HL-60 (cell line): ENCODE results near the gene GRID1.

Experiments used
- DNase-seq, 2 experiments: peaks; one replicate each; pipeline ENCODE4 v3.0.0-alpha.2; 2010 to 2020; ENCODE audit warnings: low read depth in 1 of 2, low spot score in 1 of 2
- H3K27ac ChIP-seq: fragments of 250-450 bp; sonication (Bioruptor Pico); replicated peaks from 2 replicates; pipeline ENCODE4 v1.5.1; 2020; ENCODE audit warnings: mild to moderate bottlenecking, moderate library complexity
- H3K27me3 ChIP-seq: fragments of 250-450 bp; sonication (Bioruptor Pico); 2 replicates; pipeline ENCODE4 v1.5.1; 2021; ENCODE audit warnings: mild to moderate bottlenecking, moderate library complexity; ENCODE audit not compliant: insufficient read depth, poor library complexity, severe bottlenecking
- H3K4me3 ChIP-seq: replicated peaks from 2 replicates; pipeline ENCODE4 v1.5.1; 2011; ENCODE audit warnings: mild to moderate bottlenecking, control low read depth, low read length; ENCODE audit not compliant: insufficient read depth
- GABPA ChIP-seq: IDR thresholded peaks from 2 replicates; pipeline ENCODE4 v1.6.1; 2012; ENCODE audit warnings: low read depth
- POLR2AphosphoS5 ChIP-seq: IDR thresholded peaks from 2 replicates; pipeline ENCODE4 v1.6.1; 2012; ENCODE audit warnings: low read depth
- SPI1 ChIP-seq: IDR thresholded peaks from 2 replicates; pipeline ENCODE4 v1.6.1; 2012; ENCODE audit warnings: low read depth, mild to moderate bottlenecking, borderline replicate concordance
- TF ChIP-seq, protein P1 (sequence below): IDR thresholded peaks from 2 replicates; pipeline ENCODE4 v1.6.1; 2012; ENCODE audit warnings: low read depth; ENCODE audit not compliant: insufficient replicate concordance
- TF ChIP-seq, protein P2 (sequence below): IDR thresholded peaks from one replicate; pipeline ENCODE4 v1.5.1; 2011; ENCODE audit warnings: low read length, control low read depth, inconsistent platforms; ENCODE audit not compliant: insufficient read depth

GRID1 gene

GRCh38 chr10:86250399-86250798 is 116.2 kb downstream of the GRID1 start:
- no peak overlapping the region for H3K4me3 ChIP-seq
- H3K27me3 ChIP-seq: no peaks in the 10 kb centered on the region
- TF ChIP-seq POLR2AphosphoS5 (no peak), SPI1 (no peak), GABPA (no peak)
- TF ChIP-seq, protein P1, sequence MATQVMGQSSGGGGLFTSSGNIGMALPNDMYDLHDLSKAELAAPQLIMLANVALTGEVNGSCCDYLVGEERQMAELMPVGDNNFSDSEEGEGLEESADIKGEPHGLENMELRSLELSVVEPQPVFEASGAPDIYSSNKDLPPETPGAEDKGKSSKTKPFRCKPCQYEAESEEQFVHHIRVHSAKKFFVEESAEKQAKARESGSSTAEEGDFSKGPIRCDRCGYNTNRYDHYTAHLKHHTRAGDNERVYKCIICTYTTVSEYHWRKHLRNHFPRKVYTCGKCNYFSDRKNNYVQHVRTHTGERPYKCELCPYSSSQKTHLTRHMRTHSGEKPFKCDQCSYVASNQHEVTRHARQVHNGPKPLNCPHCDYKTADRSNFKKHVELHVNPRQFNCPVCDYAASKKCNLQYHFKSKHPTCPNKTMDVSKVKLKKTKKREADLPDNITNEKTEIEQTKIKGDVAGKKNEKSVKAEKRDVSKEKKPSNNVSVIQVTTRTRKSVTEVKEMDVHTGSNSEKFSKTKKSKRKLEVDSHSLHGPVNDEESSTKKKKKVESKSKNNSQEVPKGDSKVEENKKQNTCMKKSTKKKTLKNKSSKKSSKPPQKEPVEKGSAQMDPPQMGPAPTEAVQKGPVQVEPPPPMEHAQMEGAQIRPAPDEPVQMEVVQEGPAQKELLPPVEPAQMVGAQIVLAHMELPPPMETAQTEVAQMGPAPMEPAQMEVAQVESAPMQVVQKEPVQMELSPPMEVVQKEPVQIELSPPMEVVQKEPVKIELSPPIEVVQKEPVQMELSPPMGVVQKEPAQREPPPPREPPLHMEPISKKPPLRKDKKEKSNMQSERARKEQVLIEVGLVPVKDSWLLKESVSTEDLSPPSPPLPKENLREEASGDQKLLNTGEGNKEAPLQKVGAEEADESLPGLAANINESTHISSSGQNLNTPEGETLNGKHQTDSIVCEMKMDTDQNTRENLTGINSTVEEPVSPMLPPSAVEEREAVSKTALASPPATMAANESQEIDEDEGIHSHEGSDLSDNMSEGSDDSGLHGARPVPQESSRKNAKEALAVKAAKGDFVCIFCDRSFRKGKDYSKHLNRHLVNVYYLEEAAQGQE: no peak
- TF ChIP-seq, protein P2, sequence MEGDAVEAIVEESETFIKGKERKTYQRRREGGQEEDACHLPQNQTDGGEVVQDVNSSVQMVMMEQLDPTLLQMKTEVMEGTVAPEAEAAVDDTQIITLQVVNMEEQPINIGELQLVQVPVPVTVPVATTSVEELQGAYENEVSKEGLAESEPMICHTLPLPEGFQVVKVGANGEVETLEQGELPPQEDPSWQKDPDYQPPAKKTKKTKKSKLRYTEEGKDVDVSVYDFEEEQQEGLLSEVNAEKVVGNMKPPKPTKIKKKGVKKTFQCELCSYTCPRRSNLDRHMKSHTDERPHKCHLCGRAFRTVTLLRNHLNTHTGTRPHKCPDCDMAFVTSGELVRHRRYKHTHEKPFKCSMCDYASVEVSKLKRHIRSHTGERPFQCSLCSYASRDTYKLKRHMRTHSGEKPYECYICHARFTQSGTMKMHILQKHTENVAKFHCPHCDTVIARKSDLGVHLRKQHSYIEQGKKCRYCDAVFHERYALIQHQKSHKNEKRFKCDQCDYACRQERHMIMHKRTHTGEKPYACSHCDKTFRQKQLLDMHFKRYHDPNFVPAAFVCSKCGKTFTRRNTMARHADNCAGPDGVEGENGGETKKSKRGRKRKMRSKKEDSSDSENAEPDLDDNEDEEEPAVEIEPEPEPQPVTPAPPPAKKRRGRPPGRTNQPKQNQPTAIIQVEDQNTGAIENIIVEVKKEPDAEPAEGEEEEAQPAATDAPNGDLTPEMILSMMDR: no peak
- no peak overlapping the region for H3K27ac ChIP-seq
- DNase-seq: no peak

GRCh38 chr10:86249794-86250193 is 116.8 kb downstream of the GRID1 start:
- Histone ChIP-seq H3K4me3 (no peak overlapping the region), H3K27me3 (no peaks in the 10 kb centered on the region), H3K27ac (no peak overlapping the region)
- no peak for DNase-seq
- no peak for TF ChIP-seq SPI1
- TF ChIP-seq GABPA: no peak
- TF ChIP-seq, protein P1: no peak
- TF ChIP-seq, protein P2: no peak
- TF ChIP-seq POLR2AphosphoS5: no peak

GRCh38 chr10:86248062-86248461 is 118.5 kb downstream of the GRID1 start:
- TF ChIP-seq, protein P1: no peak
- TF ChIP-seq SPI1 (no peak), GABPA (no peak), POLR2AphosphoS5 (no peak)
- TF ChIP-seq, protein P2: no peak
- Histone ChIP-seq H3K27ac (no peak overlapping the region), H3K27me3 (no peaks in the 10 kb centered on the region), H3K4me3 (no peak overlapping the region)
- DNase-seq: no peak
